COLO829 (cell line): Measurements from ENCODE around the gene POLR2C.
A peak's percentile ranks its signal among the peaks of the same experiment; 100 is the strongest.
"Not testable (repeated sequence)": the region's sequence is repeated elsewhere in the genome, so short reads cannot be mapped to it uniquely, and the experiment has no call there.

Source experiments
- DNase-seq: peaks from one replicate; pipeline ENCODE4 v3.0.0; 2012; ENCODE audit warnings: low spot score

Gene POLR2C

GRCh38 chr16:57462209-57462977, at the start of gene POLR2C:
Gene POLR2C, plus strand, starts transcription at chr16:57462679. Its CDS starts 46 bp downstream, at chr16:57462725.
- DNase-seq, result peak; percentile 68

DNA sequence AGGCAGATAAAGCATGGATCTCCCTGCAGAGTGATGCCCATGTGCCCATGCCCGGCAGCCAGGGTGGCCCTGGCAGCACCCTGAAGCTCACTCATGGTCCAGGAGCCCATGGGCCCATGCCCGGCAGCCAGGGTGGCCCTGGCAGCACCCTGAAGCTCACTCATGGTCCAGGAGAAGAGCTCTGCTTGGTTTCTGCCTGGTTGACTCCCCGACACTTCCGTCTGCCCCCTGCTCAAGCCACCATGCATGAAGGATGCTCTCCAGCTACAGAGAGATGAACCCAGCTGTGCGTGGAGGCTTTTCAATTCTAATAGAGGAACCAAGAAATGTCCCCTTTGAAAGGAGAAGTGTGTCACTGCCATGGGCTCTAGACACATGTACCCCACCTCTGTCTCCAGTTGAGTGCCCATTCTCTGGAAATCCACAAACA, 49.2 kb upstream of the POLR2C start:
- DNase-seq, result no peak

DNA sequence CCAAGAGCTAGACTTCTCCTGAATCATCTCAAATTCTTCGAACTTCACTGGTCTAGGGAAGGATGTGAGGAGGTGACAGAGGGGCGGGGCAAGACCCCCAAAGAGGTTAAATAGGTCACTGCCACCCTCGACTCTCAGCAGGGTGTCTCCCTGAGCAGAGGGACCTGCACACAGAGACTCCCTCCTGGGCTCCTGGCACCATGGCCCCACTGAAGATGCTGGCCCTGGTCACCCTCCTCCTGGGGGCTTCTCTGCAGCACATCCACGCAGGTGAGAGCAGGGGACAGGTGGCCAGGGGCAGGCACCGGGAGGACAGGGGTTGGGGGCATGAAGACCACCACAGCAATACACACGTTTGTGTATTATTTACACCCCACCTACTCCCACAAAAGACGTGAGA, 48.7 kb upstream of the POLR2C start:
- no peak for DNase-seq

GRCh38 chr16:57416084-57416483, 46.4 kb upstream of the POLR2C start:
- DNase-seq, result no peak

- no peak for DNase-seq
Observed at GRCh38 chr16:57419506-57419905, 43.0 kb upstream of the POLR2C start.

DNA sequence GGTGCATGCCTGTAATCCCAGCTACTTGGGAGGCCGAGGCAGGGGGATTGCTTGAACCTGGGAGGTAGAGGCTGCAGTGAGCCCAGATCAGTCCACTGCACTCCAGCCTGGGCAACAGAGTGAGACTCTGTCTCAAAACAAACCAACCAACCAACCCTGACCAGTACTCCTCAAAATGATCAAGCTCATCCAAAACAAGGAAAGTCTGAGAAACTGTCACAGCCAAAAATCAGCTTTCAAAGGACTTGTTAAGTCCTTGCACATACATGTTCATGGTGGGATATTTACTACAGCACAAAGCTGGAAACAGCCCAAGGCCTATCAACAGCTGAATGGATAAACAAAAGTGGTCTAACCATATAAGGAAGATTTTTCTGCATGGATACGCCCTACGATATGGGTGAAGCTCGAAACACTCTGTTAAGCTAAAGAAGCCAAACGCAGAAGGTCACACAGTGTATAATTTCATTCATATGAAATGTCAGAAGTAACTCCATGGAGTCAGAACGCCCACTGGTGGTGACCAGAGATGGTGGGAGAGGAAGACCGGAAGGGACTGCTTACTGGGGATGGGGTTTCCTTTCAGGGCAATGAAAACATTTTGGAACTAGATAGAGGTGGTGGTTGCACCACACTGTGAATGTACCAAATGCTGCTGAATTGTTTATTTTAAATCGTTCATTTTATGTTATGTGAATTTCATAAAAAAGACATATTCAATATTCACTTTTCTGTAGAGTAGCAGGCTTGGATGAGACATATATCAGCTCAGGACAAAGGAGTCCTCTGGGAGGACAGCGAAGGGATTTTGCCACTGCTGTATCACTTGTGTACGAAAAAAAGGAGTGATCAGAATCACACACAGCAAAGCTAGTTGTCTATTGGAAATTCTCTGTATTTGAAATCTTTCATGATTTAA, 40.2 kb upstream of the POLR2C start:
- peak; percentile 42 for DNase-seq

GRCh38 chr16:57423152-57423551, 39.3 kb upstream of the POLR2C start:
- no peak for DNase-seq

DNA sequence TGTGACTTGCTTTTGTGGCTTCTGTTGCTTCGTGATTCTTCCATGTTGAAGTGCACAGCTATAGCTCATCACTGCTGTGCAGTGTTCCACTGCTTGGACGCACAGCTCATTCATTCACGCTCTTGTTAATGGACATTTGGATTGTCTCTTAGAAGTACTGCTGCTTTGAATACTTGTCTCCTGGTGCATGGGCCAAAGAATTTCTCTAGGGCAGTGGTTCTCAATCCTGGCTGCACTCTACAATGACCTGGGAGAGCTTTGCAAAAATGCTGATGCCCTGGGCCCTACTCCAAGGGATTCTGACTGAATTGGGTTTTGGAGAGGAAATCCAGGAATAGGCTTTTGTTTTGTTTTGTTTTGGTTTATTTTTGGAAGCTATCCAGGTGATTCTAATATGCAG, 37.9 kb upstream of the POLR2C start:
- no peak for DNase-seq

GRCh38 chr16:57426356-57426755, 36.1 kb upstream of the POLR2C start:
- DNase-seq, result no peak

- no peak for DNase-seq
Observed at GRCh38 chr16:57427307-57427706, 35.2 kb upstream of the POLR2C start.

DNA sequence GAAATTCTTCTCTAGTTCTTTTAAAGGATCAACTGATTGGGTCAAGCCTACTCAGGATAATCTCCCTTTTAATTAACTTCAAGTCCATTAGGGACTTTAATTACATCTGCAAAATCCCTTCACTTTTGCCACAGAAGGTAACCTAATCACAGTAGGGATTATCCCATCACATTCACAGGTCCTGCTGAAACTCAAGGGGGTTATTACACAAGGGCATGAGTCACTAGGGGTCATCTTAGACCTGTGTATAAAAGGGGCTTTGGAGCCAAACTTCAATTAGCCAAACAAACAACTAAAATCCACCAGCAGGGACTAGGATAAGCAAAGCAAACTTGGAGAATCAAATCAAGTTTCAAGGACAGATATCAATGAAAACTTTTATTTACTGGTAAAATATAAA, 34.7 kb upstream of the POLR2C start:
- no peak for DNase-seq

DNA sequence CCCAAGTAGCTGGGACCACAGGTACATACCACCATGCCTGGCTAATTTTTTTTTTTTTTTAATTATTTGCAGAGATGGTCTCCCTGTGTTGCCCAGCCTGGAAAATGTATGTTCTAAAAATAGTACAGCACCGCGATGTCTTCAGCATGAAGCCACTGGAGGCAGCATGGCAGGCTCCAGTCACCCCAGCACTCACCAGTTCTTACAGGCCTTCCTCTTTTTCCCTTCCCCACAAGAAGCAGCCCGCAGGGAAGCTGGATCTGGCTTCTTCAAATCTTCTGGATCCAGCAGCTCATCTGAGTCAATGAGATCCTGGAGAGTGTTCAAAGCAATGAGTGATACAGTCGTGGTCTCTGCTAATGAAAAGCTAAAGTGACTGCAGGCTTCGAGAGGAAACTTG, 31.5 kb upstream of the POLR2C start:
- no peak for DNase-seq

DNA sequence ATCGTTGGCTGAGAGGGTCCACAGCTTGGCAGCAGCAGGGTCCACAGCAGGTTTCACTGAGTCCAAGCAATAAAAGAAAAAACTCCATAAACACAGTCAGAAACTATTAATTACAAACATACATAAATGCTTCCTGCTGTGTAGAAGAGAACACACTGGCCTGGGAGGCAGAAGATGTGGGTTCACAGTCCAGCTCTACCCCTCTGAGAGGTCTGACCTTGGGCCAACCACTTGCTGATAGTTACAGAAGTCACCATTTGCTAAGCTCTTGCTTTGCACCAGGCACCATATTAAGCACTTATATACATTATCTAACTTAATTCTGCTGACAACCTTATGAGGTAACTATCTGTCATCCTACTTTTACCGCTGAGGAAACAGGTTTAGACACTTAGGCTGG, 30.0 kb upstream of the POLR2C start:
- DNase-seq, result no peak

DNA sequence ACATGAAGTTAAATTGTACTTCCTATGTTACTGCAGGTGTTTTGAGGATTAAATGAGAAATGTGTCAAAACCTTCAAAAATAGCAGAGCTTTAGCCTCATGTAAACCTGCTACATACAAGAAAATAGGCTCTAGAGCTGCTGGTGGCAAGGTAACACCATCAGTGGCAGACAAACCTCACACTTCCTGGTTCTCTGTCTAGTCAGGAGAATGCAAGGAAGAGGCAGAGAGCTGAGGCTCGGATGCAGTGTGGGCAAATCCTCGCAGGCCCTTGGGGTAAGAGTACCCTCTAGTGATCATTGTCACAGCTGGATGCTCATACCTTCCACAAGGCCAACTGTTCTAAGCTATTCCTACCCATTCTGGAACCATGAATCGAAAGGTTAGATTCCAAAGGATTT, 29.5 kb upstream of the POLR2C start:
- DNase-seq, result no peak

DNA sequence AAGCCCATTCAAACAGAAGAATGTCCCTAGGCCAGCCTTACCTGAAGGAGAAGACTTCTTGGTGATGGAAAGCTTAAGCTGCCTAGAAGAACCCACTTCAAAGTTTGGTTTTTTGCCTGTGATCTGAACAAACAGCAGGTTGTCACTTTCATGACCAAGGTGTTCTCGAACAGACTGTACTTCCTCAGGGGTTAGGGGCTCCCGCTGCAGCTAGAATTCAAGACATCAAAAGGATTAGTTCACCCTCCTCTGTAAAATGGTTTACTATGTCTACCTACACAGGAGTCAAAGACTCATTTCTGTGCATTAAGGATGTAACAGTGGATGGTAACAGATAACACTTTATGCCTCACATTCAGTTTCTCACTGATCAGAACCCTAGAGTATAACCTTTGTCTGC, 28.5 kb upstream of the POLR2C start:
- DNase-seq, result no peak

GRCh38 chr16:57435838-57436237, 26.6 kb upstream of the POLR2C start:
- DNase-seq, result no peak

DNA sequence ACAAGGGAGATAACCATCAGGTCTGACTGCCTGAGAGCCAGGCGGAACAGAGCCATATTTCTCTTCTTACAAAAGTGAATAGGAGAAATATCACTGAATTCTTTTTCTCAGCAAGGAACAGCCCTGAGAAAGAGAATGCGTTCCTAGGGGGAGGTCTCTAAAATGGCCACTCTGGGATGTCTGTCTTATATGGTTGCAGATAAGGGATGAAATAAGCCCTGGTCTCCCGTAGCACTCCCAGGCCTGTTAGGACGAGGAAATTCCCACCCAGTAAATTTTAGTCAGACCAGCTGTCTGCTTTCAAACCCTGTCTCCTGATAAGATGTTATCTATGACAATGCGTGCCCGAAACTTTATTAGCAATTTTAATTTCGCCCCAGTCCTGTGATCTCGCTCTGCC, 22.5 kb upstream of the POLR2C start:
- DNase-seq, result not testable (repeated sequence)

DNA sequence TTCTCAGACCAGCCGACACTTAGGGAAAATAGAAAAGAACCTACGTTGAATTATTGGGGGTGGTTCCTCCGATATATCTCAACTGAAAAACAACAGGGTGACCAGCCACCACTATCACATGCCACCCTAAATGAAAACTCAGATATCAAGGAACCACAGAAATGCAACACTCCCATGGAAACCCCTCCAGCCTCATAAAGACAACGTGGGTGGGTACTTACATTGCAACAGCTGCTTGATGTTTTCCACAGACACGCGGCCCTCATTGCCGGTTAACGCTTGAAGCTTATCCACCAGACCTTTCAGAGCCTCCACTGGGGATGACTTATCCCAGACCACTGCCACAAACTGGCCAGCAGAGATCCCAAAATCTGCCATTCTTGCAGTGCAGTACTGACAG, 21.9 kb upstream of the POLR2C start:
- DNase-seq, result not testable (repeated sequence)

DNA sequence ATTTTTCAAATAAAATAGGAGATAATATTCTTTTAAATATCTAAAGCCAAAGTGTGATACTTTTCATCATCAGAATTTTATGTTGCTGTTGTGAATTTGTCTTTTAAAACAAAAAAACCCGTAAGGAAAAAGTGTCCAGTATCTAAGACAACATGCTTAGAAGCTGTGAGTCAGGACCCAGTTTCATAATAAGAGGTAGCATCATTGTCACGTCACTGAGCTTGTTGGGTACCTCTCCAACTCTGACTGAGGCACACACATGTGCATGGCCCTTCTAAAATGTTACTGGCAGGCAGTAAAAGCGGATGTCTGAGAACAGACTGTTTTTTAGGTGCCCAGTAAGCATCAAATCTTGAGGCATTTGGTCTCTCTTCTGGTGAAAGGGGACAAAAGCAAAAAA, 17.8 kb upstream of the POLR2C start:
- DNase-seq, result no peak

DNA sequence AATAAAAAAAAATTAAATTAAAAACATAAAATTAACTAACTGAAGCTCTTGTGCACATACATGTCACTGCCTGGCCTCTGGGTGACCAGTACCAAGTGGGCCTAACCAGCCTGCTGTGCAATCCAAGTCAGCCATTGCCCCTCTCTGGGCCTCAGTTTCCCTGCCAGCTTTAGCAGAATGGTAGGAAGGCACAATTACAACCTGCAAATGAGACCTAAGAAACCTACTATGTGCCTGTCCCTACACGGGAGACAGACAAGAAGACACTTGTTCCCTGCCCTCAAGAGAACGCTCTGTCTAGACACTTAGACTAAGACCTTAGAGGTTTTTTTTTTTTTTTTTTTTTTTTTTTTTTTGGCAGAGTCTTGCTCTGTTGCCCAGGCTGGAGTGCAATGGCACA, 17.0 kb upstream of the POLR2C start:
- DNase-seq, result no peak

GRCh38 chr16:57446531-57447185, 15.8 kb upstream of the POLR2C start:
- DNase-seq, result peak; percentile 16

GRCh38 chr16:57447186-57447962, 15.1 kb upstream of the POLR2C start, which contains the start of the genes CIAPIN1 and COQ9:
Gene CIAPIN1, minus strand, starts transcription at chr16:57447385. Its CDS starts 6,457 bp downstream, at chr16:57440928.
Gene COQ9, plus strand, starts transcription at chr16:57447479. Its CDS starts 27 bp downstream, at chr16:57447506.
- DNase-seq, result peak; percentile 74
